ENCODE results near the gene GOPC. TPM values are rescaled to one million over a fixed set of nuclear protein-coding genes. Genes with fewer than 3 reads are reported as not detected.

The GOPC gene
- total and polyA plus RNA-seq, 2 of the 13 experiments (the other 11 are each of a cell fraction or from before 2014, with no cell fraction given): 20.9 to 41.5 TPM

DNA sequence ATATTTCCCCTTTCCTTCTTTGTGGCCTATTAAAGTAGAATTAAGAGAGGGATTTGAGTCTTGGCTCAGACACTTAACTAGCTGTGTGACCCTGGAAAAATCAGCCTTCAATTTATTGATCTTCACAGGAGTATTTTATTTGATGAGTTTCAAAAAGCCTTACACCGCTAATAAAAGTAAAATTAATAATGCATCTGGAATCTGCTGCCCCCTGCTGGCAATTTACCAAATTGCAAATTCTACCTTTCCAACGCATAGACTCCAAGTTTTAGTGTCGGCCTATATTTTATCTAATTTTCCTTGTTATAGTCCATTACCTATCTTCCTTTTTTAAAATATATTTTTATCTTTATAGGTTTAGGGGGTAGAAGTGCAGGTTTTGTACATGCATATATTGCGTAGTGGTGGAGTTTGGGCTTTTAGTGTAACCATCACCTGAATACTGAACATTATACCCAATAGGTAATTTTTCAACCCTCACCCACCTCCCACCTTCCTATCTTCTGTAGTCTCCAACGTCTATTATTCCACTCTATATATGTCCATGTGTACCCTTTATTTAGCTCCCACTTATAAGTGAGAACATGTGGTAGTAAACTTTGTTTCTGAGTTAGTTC is 46.3 kb downstream of the GOPC start:
- intact Hi-C loops (cut with micrococcal nuclease; ENCODE audit: unreplicated experiment) (loop anchor here (1.0 to 2.0 kb wide), 4 partner anchors 47 to 156 kb away; partner anchors contain the start of gene GOPC), in situ Hi-C loops (cut with HindIII; ENCODE audit: extremely low pct_ligation_motif_present, low pct_unique_long_range_greater_than_20kb) (loop anchor here (5.0 kb wide), 1 partner anchor 104 kb away; no protein-coding TSS in a partner anchor)
- Histone ChIP-seq H3K27ac (ENCODE audit: extremely low read length, insufficient read depth, low read length) (no peak overlapping the region), H3K27me3 (ENCODE audit: control insufficient read depth in 1 of 2, insufficient read depth in 2 of 2, low read length in 2 of 2) (no peaks in the 10 kb centered on the region), H3K36me3 (replicated peaks in 1 of 2; ENCODE audit: control insufficient read depth in 1 of 2, insufficient read depth in 2 of 2, low read length in 2 of 2) (peaks cover 0 to 1% of the 10 kb centered on the region in 2 experiments; a peak in 1 of 5 replicates), H3K79me2 (ENCODE audit: insufficient read depth, low read length) (no peaks in the 10 kb centered on the region), H3K9me3 (ENCODE audit: low read length) (no peaks in the 10 kb centered on the region), H2AFZ (ENCODE audit: low read length) (no peak overlapping the region), H3K4me2 (ENCODE audit: low read depth, low read length) (no peak overlapping the region), H3K4me3 (replicated peaks in 1 of 3; ENCODE audit: insufficient read depth in 1 of 3, low read depth in 2 of 3, low read length in 3 of 3) (no peak overlapping the region), H4K20me1 (ENCODE audit: insufficient read depth, low read length) (no peaks in the 10 kb centered on the region), H3K4me1 (ENCODE audit: insufficient read depth, low read length) (peaks cover 6% of the 10 kb centered on the region; the same call in 1 of the 2 replicates), H3K9ac (ENCODE audit: insufficient read depth, low read depth, low read length) (no peak overlapping the region)
- ATAC-seq (peak; percentile 21; the same call in 1 of the 3 replicates), DNase-seq (ENCODE audit: low spot score) (peak; percentile 27), FAIRE-seq (no peak)
- no TSS peak for BruUV-seq (replicated peaks)
- ChIA-PET CTCF (ENCODE audit: low intra/inter-chr PET ratio, low total read pairs) (interaction anchor here (1.0 to 4.6 kb wide), 7 partner anchors 48 to 210 kb away, joined by 3 to 59 read pairs (median 6); partner anchors contain the start of gene DCBLD1), POLR2A (no interaction called here)
- WGBS (ENCODE audit: low lambda C conversion rate): 32% methylated on average over 5 of the region's 5 CpGs
- TF ChIP-seq KAT7 (CRISPR knock-in tag; IDR thresholded peaks at IDR 0.05; ENCODE audit: borderline replicate concordance) (no peak), HOXA3 (CRISPR knock-in tag; IDR thresholded peaks at IDR 0.05) (no peak), ZNF180 (CRISPR knock-in tag; IDR thresholded peaks at IDR 0.05; ENCODE audit: borderline replicate concordance, low read depth) (no peak), ZNF160 (CRISPR knock-in tag; IDR thresholded peaks at IDR 0.05) (no peak), ZSCAN29 (CRISPR knock-in tag; conservative IDR thresholded peaks at IDR 0.05) (no peak), ZNF101 (CRISPR knock-in tag; IDR thresholded peaks at IDR 0.05; ENCODE audit: borderline replicate concordance, low read depth) (no peak), ZNF619 (CRISPR knock-in tag; IDR thresholded peaks at IDR 0.05) (no peak), ZIK1 (CRISPR knock-in tag; IDR thresholded peaks at IDR 0.05; ENCODE audit: borderline replicate concordance, low read depth) (no peak), GATA4 (IDR thresholded peaks at IDR 0.05; ENCODE audit: borderline replicate concordance, low read depth) (no peak), AGO2 (optimal IDR thresholded peaks at IDR 0.05; ENCODE audit: low read depth, low read length) (no peak), ZSCAN12 (CRISPR knock-in tag; IDR thresholded peaks at IDR 0.05) (no peak), FOXK2 (IDR thresholded peaks at IDR 0.05) (no peak)
- TF ChIP-seq, protein P1, sequence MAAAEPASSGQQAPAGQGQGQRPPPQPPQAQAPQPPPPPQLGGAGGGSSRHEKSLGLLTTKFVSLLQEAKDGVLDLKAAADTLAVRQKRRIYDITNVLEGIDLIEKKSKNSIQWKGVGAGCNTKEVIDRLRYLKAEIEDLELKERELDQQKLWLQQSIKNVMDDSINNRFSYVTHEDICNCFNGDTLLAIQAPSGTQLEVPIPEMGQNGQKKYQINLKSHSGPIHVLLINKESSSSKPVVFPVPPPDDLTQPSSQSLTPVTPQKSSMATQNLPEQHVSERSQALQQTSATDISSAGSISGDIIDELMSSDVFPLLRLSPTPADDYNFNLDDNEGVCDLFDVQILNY (CRISPR knock-in tag; conservative IDR thresholded peaks at IDR 0.05): no peak
- TF ChIP-seq, protein P2, sequence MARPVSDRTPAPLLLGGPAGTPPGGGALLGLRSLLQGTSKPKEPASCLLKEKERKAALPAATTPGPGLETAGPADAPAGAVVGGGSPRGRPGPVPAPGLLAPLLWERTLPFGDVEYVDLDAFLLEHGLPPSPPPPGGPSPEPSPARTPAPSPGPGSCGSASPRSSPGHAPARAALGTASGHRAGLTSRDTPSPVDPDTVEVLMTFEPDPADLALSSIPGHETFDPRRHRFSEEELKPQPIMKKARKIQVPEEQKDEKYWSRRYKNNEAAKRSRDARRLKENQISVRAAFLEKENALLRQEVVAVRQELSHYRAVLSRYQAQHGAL (CRISPR knock-in tag; IDR thresholded peaks at IDR 0.05; ENCODE audit: not compliant biosample characterization): no peak
- TF ChIP-seq, protein P3, sequence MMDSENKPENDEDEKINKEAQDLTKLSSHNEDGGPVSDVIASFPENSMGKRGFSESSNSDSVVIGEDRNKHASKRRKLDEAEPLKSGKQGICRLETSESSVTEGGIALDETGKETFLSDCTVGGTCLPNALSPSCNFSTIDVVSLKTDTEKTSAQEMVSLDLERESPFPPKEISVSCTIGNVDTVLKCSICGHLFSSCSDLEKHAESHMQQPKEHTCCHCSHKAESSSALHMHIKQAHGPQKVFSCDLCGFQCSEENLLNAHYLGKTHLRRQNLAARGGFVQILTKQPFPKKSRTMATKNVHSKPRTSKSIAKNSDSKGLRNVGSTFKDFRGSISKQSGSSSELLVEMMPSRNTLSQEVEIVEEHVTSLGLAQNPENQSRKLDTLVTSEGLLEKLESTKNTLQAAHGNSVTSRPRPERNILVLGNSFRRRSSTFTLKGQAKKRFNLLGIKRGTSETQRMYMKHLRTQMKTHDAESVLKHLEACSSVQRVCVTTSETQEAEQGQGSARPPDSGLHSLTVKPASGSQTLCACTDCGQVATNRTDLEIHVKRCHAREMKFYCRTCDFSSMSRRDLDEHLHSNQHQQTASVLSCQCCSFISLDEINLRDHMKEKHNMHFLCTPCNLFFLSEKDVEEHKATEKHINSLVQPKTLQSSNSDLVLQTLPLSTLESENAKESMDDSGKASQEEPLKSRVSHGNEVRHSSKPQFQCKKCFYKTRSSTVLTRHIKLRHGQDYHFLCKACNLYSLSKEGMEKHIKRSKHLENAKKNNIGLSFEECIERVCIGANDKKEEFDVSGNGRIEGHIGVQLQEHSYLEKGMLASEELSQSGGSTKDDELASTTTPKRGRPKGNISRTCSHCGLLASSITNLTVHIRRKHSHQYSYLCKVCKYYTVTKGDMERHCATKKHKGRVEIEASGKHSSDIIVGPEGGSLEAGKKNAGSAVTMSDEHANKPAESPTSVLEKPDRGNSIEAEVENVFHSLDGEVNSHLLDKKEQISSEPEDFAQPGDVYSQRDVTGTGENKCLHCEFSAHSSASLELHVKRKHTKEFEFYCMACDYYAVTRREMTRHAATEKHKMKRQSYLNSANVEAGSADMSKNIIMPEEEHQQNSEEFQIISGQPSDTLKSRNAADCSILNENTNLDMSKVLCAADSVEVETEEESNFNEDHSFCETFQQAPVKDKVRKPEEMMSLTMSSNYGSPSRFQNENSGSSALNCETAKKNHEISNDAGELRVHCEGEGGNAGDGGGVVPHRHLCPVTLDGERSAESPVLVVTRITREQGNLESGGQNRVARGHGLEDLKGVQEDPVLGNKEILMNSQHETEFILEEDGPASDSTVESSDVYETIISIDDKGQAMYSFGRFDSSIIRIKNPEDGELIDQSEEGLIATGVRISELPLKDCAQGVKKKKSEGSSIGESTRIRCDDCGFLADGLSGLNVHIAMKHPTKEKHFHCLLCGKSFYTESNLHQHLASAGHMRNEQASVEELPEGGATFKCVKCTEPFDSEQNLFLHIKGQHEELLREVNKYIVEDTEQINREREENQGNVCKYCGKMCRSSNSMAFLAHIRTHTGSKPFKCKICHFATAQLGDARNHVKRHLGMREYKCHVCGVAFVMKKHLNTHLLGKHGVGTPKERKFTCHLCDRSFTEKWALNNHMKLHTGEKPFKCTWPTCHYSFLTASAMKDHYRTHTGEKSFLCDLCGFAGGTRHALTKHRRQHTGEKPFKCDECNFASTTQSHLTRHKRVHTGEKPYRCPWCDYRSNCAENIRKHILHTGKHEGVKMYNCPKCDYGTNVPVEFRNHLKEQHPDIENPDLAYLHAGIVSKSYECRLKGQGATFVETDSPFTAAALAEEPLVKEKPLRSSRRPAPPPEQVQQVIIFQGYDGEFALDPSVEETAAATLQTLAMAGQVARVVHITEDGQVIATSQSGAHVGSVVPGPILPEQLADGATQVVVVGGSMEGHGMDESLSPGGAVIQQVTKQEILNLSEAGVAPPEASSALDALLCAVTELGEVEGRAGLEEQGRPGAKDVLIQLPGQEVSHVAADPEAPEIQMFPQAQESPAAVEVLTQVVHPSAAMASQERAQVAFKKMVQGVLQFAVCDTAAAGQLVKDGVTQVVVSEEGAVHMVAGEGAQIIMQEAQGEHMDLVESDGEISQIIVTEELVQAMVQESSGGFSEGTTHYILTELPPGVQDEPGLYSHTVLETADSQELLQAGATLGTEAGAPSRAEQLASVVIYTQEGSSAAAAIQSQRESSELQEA (CRISPR knock-in tag; IDR thresholded peaks at IDR 0.05; ENCODE audit: not compliant biosample characterization): no peak
